DMS153 treated with DMSO at 0.1 percent for 48 hours (cell line): Measurements from ENCODE around the gene SMIM5.
A peak's percentile ranks its signal among the peaks of the same experiment; 100 is the strongest.

Experiments
- DNase-seq: peaks from one replicate; lab custom pipeline; 2025; ENCODE audit not compliant: unreplicated experiment; lab: John Stamatoyannopoulos, UW

Gene SMIM5

GRCh38 chr17:75639327-75639726, 6.1 kb downstream of the SMIM5 start:
- no peak for DNase-seq

GRCh38 chr17:75639771-75640555, 6.7 kb downstream of the SMIM5 start:
- DNase-seq, result no peak

- DNase-seq, result no peak
Observed at GRCh38 chr17:75640556-75641119, 7.4 kb downstream of the SMIM5 start.

- no peak for DNase-seq
Observed at GRCh38 chr17:75641343-75641742, 8.1 kb downstream of the SMIM5 start.

GRCh38 chr17:75642182-75642783, 9.0 kb downstream of the SMIM5 start:
- no peak for DNase-seq

GRCh38 chr17:75642784-75643642, 9.8 kb downstream of the SMIM5 start:
- no peak for DNase-seq

- DNase-seq, result no peak
Observed at GRCh38 chr17:75643643-75644017, 10.4 kb downstream of the SMIM5 start.

- DNase-seq, result peak; percentile 65
Observed at GRCh38 chr17:75645501-75645888, 12.3 kb downstream of the SMIM5 start.

- no peak for DNase-seq
Observed at GRCh38 chr17:75645889-75646637, 12.8 kb downstream of the SMIM5 start.

GRCh38 chr17:75646638-75646992, 13.4 kb downstream of the SMIM5 start:
- no peak for DNase-seq

- DNase-seq, result no peak
Observed at GRCh38 chr17:75647061-75647460, 13.8 kb downstream of the SMIM5 start.

- DNase-seq, result no peak
Observed at GRCh38 chr17:75647921-75648320, 14.7 kb downstream of the SMIM5 start.

GRCh38 chr17:75649687-75650086, 16.5 kb downstream of the SMIM5 start:
- no peak for DNase-seq

- DNase-seq, result no peak
Observed at GRCh38 chr17:75650874-75651273, 17.6 kb downstream of the SMIM5 start.

- DNase-seq, result no peak
Observed at GRCh38 chr17:75652341-75652740, 19.1 kb downstream of the SMIM5 start.

- no peak for DNase-seq
Observed at GRCh38 chr17:75652934-75653549, 19.8 kb downstream of the SMIM5 start.

GRCh38 chr17:75654176-75654575, 20.9 kb downstream of the SMIM5 start:
- DNase-seq, result no peak

- DNase-seq, result no peak
Observed at GRCh38 chr17:75658237-75658636, 25.0 kb downstream of the SMIM5 start.

- no peak for DNase-seq
Observed at GRCh38 chr17:75661531-75661930, 28.3 kb downstream of the SMIM5 start.

GRCh38 chr17:75662511-75662910, 29.3 kb downstream of the SMIM5 start:
- no peak for DNase-seq
